Mononuclear cell (primary cell): ENCODE measurements around the gene BLNK. TPM values are rescaled to one million over a fixed set of nuclear protein-coding genes. Genes with fewer than 3 reads are reported as not detected.
"Not testable (repeated sequence)": the region's sequence is repeated elsewhere in the genome, so short reads cannot be mapped to it uniquely, and the experiment has no call there.

Experiments used
- H3K27me3 ChIP-seq: 2 replicates; pipeline ENCODE4 v1.6.0; 2011; ENCODE audit warnings: low read length, control low read depth; ENCODE audit not compliant: insufficient read depth
- H3K4me1 ChIP-seq: 2 replicates; pipeline ENCODE4 v1.5.1; 2011; ENCODE audit warnings: mild to moderate bottlenecking, low read length, control low read depth; ENCODE audit not compliant: insufficient read depth
- H3K4me3 ChIP-seq: 2 replicates; pipeline ENCODE4 v1.5.1; 2011; ENCODE audit warnings: mild to moderate bottlenecking, low read length, moderate library complexity
- H3K9me3 ChIP-seq: 2 replicates; pipeline ENCODE4 v1.5.1; 2011; ENCODE audit warnings: low read depth, mild to moderate bottlenecking, control low read depth, low read length
- total RNA-seq: library from RNA; depleted of rRNA; stranded (reverse); fragments of >200 nt; gene quantifications from one replicate; pipeline ENCODE4 v1.2.3, GENCODE V29; 2012

The BLNK gene
- total RNA-seq: 3.6 TPM

GRCh38 chr10:96271016-96271815 is at the start of gene BLNK:
Gene BLNK (minus strand): TSS chr10:96271569. CDS start chr10:96271398, 171 bp downstream.
- H3K4me3 ChIP-seq: peak within 1 kb of the TSS; percentile 49
- H3K4me1 ChIP-seq: peaks cover 54% of the 10 kb centered on the region
- no peaks in the 10 kb centered on the region for H3K9me3 ChIP-seq
- no peaks in the 10 kb centered on the region for H3K27me3 ChIP-seq

GRCh38 chr10:96319754-96320474 is 48.5 kb upstream of the BLNK start:
- Histone ChIP-seq H3K4me3 (no peak overlapping the region), H3K9me3 (no peaks in the 10 kb centered on the region), H3K27me3 (no peaks in the 10 kb centered on the region), H3K4me1 (no peaks in the 10 kb centered on the region)

GRCh38 chr10:96317067-96317833 is 45.9 kb upstream of the BLNK start:
- H3K4me3 ChIP-seq: no peak overlapping the region
- H3K27me3 ChIP-seq: no peaks in the 10 kb centered on the region
- H3K4me1 ChIP-seq: no peaks in the 10 kb centered on the region
- no peaks in the 10 kb centered on the region for H3K9me3 ChIP-seq

GRCh38 chr10:96313344-96313743 is 42.0 kb upstream of the BLNK start:
- no peaks in the 10 kb centered on the region for H3K9me3 ChIP-seq
- H3K4me3 ChIP-seq: no peak overlapping the region
- no peaks in the 10 kb centered on the region for H3K4me1 ChIP-seq
- H3K27me3 ChIP-seq: no peaks in the 10 kb centered on the region

- H3K4me3 ChIP-seq: no peak overlapping the region
- H3K27me3 ChIP-seq: no peaks in the 10 kb centered on the region
- H3K9me3 ChIP-seq: no peaks in the 10 kb centered on the region
- H3K4me1 ChIP-seq: peaks cover 9% of the 10 kb centered on the region
Observed at GRCh38 chr10:96311180-96311715, 39.9 kb upstream of the BLNK start.

GRCh38 chr10:96310321-96310669 is 38.9 kb upstream of the BLNK start:
- H3K9me3 ChIP-seq: no peaks in the 10 kb centered on the region
- H3K4me1 ChIP-seq: peaks cover 14% of the 10 kb centered on the region
- H3K27me3 ChIP-seq: no peaks in the 10 kb centered on the region
- H3K4me3 ChIP-seq: no peak overlapping the region

GRCh38 chr10:96309628-96310320 is 38.4 kb upstream of the BLNK start:
- Histone ChIP-seq H3K27me3 (no peaks in the 10 kb centered on the region), H3K4me3 (no peak overlapping the region), H3K4me1 (peaks cover 14% of the 10 kb centered on the region), H3K9me3 (no peaks in the 10 kb centered on the region)

GRCh38 chr10:96308854-96309253 is 37.5 kb upstream of the BLNK start:
- not testable (repeated sequence) for H3K9me3 ChIP-seq, H3K4me3 ChIP-seq, H3K27me3 ChIP-seq
- H3K4me1 ChIP-seq: peaks cover 18% of the 10 kb centered on the region

- peaks cover 18% of the 10 kb centered on the region for H3K4me1 ChIP-seq
- no peaks in the 10 kb centered on the region for H3K27me3 ChIP-seq
- no peak overlapping the region for H3K4me3 ChIP-seq
- no peaks in the 10 kb centered on the region for H3K9me3 ChIP-seq
Observed at GRCh38 chr10:96306516-96306915, 35.1 kb upstream of the BLNK start.

- Histone ChIP-seq H3K4me1 (peaks cover 24% of the 10 kb centered on the region), H3K27me3 (no peaks in the 10 kb centered on the region), H3K9me3 (no peaks in the 10 kb centered on the region), H3K4me3 (no peak overlapping the region)
Observed at GRCh38 chr10:96305019-96305418, 33.6 kb upstream of the BLNK start.

GRCh38 chr10:96304230-96304629 is 32.9 kb upstream of the BLNK start, which contains the start of gene DNTT:
Gene DNTT (plus strand): TSS chr10:96304434. CDS start chr10:96304498, 64 bp downstream.
- Histone ChIP-seq H3K4me3 (no peak within 1 kb of the TSS), H3K27me3 (no peaks in the 10 kb centered on the region), H3K4me1 (peaks cover 32% of the 10 kb centered on the region), H3K9me3 (no peaks in the 10 kb centered on the region)

GRCh38 chr10:96301616-96302015 is 30.2 kb upstream of the BLNK start:
- H3K4me1 ChIP-seq: peaks cover 29% of the 10 kb centered on the region
- no peak overlapping the region for H3K4me3 ChIP-seq
- H3K27me3 ChIP-seq: no peaks in the 10 kb centered on the region
- H3K9me3 ChIP-seq: no peaks in the 10 kb centered on the region

- Histone ChIP-seq H3K27me3 (no peaks in the 10 kb centered on the region), H3K4me1 (peaks cover 19% of the 10 kb centered on the region), H3K4me3 (peak overlapping the region; percentile 2), H3K9me3 (no peaks in the 10 kb centered on the region)
Observed at GRCh38 chr10:96299383-96299782, 28.0 kb upstream of the BLNK start.

- Histone ChIP-seq H3K27me3 (no peaks in the 10 kb centered on the region), H3K4me1 (peaks cover 18% of the 10 kb centered on the region), H3K9me3 (no peaks in the 10 kb centered on the region)
Observed at GRCh38 chr10:96298362-96298761, 27.0 kb upstream of the BLNK start.

More at GRCh38 chr10:96298362-96298761, 27.0 kb upstream of the BLNK start:
- no peak overlapping the region for H3K4me3 ChIP-seq
